Stomach (tissue), 9 donors: ENCODE measurements around the gene STON2. TPM values are rescaled to one million over a fixed set of nuclear protein-coding genes. Genes with fewer than 3 reads are reported as not detected.

Experiments used
- DNase-seq, 2 donors: peaks; one replicate each; pipeline versions ENCODE4 v3.0.0 to v3.0.0-alpha.2; 2013 to 2019
- H3K27ac ChIP-seq, 5 donors: fragments of 200-600 bp in 4 of 5; sonication (generic) in 4 of 5; one replicate each; pipeline ENCODE4 v1.5.1; 2013 to 2019; ENCODE audit warnings: mild to moderate bottlenecking in 1 of 5, moderate library complexity in 1 of 5
- H3K27me3 ChIP-seq, 3 donors: fragments of 200-600 bp; sonication (generic); one replicate each; pipeline ENCODE4 v1.5.1; 2017 to 2019; ENCODE audit warnings: mixed run types in 1 of 3
- H3K36me3 ChIP-seq, 4 donors: fragments of 200-600 bp; sonication (generic); 1 replicate in 3 of 4; 2 replicates in 1 of 4; pipeline ENCODE4 v1.5.1; 2016 to 2019
- H3K4me1 ChIP-seq, 4 donors: fragments of 200-600 bp; sonication (generic); one replicate each; pipeline ENCODE4 v1.5.1; 2016 to 2019
- H3K4me3 ChIP-seq, 4 donors: fragments of 200-600 bp; sonication (generic) in 3 of 4; one replicate each; pipeline ENCODE4 v1.5.1; 2016 to 2019; ENCODE audit warnings: mild to moderate bottlenecking in 1 of 4
- H3K9me3 ChIP-seq, 4 donors: fragments of 200-600 bp; sonication (generic); one replicate each; pipeline ENCODE4 v1.5.1; 2016 to 2019
- CTCF ChIP-seq, 7 experiments: fragments of 450-650 bp in 4 of 7; fragments of 200-600 bp in 3 of 7; sonication (generic) in 3 of 7; IDR thresholded peaks; one replicate each; pipeline ENCODE4 v1.5.1; 2016 to 2019; ENCODE audit warnings: antibody characterized with exemption in 7 of 7, control low read depth in 2 of 7, mild to moderate bottlenecking in 1 of 7
- EP300 ChIP-seq: sonication (generic); formaldehyde crosslinking; IDR thresholded peaks from one replicate; pipeline ENCODE4 v1.6.1; 2017; ENCODE audit warnings: antibody characterized with exemption
- POLR2A ChIP-seq, 4 donors: fragments of 450-650 bp; IDR thresholded peaks; one replicate each; pipeline ENCODE4 v1.6.1; 2016; ENCODE audit warnings: antibody characterized with exemption in 4 of 4, control low read depth in 2 of 4, mild to moderate bottlenecking in 1 of 4, moderate library complexity in 1 of 4
- POLR2AphosphoS5 ChIP-seq, 3 donors: sonication (generic); formaldehyde crosslinking; IDR thresholded peaks; one replicate each; pipeline ENCODE4 v1.6.1; 2016; ENCODE audit warnings: antibody characterized with exemption in 3 of 3
- WGBS, 5 donors: extraction: QIAGEN DNeasy Blood & Tissue Kit in 3 of 5; methylation state at CpG; one replicate each; pipeline versions ENCODE4 v1.1.5 to v1.1.7; 2013 to 2018; 5-methylcytosine and 5-hydroxymethylcytosine counted together
- intact Hi-C: fragments of 100-400 bp; cut with DNase I; formaldehyde crosslinking; loops from one replicate; pipeline ENCODE4 v1.15.1; 2023; ENCODE audit warnings: low total_unique reads
- polyA plus RNA-seq, 3 donors: library from polyadenylated mRNA; stranded (reverse); fragments of 200-250 nt; gene quantifications; one replicate each; pipeline ENCODE4 v1.2.3, GENCODE V29; 2013
- total RNA-seq, 5 donors: library from RNA; depleted of rRNA; stranded (reverse); fragments of >200 nt; gene quantifications; one replicate each; pipeline versions ENCODE4 v1.1.0 to v1.2.3, GENCODE V29; 2014 to 2016
- donor health status: healthy with polysubstance abuse.
- donor health status: Bipolar disorder and iron deficiency.
- donor health status: healthy.

The STON2 gene
- total and polyA plus RNA-seq, 8 donors, result 1.4 to 50.2 (median 8.3) TPM

DNA sequence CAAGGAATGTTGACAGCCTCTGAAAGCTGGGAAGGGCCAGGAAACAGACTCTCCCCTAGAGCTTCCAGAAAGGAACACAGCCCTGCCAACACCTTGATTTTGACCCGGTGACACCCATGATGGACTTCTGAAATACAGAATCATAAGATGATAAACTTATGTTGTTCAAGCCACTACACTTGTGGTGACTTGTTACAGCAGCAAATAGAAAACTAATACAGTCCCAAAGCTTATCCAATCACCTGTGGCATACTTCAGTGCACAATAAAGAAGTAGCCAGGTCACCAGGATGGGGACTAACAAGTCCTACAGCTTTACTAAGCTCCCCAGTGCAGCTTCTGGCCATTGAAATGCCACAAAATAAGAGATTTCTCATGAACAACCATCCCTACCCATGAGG lies 5.4 kb downstream of the STON2 start:
- H3K36me3 ChIP-seq, result peaks cover 0 to 10% (median 5%) of the 10 kb centered on the region in 4 donors
- H3K9me3 ChIP-seq, result peaks cover 0 to 6% (median 1%) of the 10 kb centered on the region in 4 donors
- H3K4me3 ChIP-seq, result no peak overlapping the region
- H3K27me3 ChIP-seq, result no peaks in the 10 kb centered on the region
- DNase-seq, result no peak
- H3K27ac ChIP-seq, result no peak overlapping the region
- H3K4me1 ChIP-seq, result no peaks in the 10 kb centered on the region
- TF ChIP-seq POLR2A (IDR thresholded peaks at IDR 0.05) (no peak), EP300 (no peak), POLR2AphosphoS5 (IDR thresholded peaks at IDR 0.05) (no peak), CTCF (IDR thresholded peaks at IDR 0.05) (no peak)
- intact Hi-C loops, result no loop called here
- WGBS, 5 donors, result 80 to 100% (median 98%) methylated on average over 1 of the region's 1 CpG

GRCh38 chr14:81392976-81393643 lies 7.0 kb downstream of the STON2 start:
- WGBS, 5 donors, result 76 to 89% (median 85%) methylated on average over 6 of the region's 6 CpGs
- H3K9me3 ChIP-seq, result peaks cover 0 to 6% (median 1%) of the 10 kb centered on the region in 4 donors

DNA sequence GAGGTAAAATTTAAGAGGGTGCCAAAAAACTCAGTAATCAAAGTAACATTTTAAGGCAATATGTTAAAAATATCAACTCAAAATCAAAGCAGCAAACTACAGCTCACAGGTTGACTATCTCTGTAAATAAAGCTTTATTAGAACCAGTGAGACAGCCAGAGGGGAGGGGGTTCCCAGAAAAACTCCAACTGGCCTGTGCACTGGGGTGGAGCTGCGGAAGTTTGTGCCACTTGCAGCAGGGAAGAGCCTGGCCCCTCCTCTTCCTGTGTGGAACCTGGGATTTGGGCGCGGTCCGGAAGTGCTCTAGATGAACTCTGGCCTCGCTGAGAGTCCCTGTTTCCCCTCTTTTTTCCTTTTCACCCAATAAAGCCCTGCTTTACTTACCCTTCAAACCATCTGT lies 8.1 kb downstream of the STON2 start:
- DNase-seq, result no peak
- no peaks in the 10 kb centered on the region for H3K4me1 ChIP-seq
- peaks cover 0 to 10% (median 5%) of the 10 kb centered on the region in 4 donors for H3K36me3 ChIP-seq
- H3K27ac ChIP-seq, result no peak overlapping the region
- H3K9me3 ChIP-seq, result peaks cover 0 to 6% (median 1%) of the 10 kb centered on the region in 4 donors
- intact Hi-C loops, result no loop called here
- 84 to 95% (median 89%) methylated on average over 5 of the region's 5 CpGs for WGBS, 5 donors
- H3K4me3 ChIP-seq, result no peak overlapping the region
- no peak for TF ChIP-seq EP300
- no peak for TF ChIP-seq CTCF (IDR thresholded peaks at IDR 0.05)
- no peak for TF ChIP-seq POLR2AphosphoS5 (IDR thresholded peaks at IDR 0.05)
- TF ChIP-seq POLR2A (IDR thresholded peaks at IDR 0.05), result no peak
- H3K27me3 ChIP-seq, result no peaks in the 10 kb centered on the region

More at GRCh38 chr14:81392976-81393643, 7.0 kb downstream of the STON2 start:
- Histone ChIP-seq H3K27ac (no peak overlapping the region), H3K4me1 (no peaks in the 10 kb centered on the region), H3K4me3 (no peak overlapping the region), H3K27me3 (no peaks in the 10 kb centered on the region), H3K36me3 (peaks cover 0 to 10% (median 5%) of the 10 kb centered on the region in 4 donors)
- intact Hi-C loops, result no loop called here
- no peak for DNase-seq
- TF ChIP-seq POLR2A (IDR thresholded peaks at IDR 0.05) (no peak), POLR2AphosphoS5 (IDR thresholded peaks at IDR 0.05) (no peak), EP300 (no peak), CTCF (IDR thresholded peaks at IDR 0.05) (no peak)

- TF ChIP-seq EP300 (no peak), POLR2AphosphoS5 (IDR thresholded peaks at IDR 0.05) (no peak), POLR2A (IDR thresholded peaks at IDR 0.05) (no peak), CTCF (IDR thresholded peaks at IDR 0.05) (no peak)
- peaks cover 0 to 6% (median 1%) of the 10 kb centered on the region in 4 donors for H3K9me3 ChIP-seq
- H3K36me3 ChIP-seq, result peaks cover 0 to 10% (median 4%) of the 10 kb centered on the region in 4 donors
- no peaks in the 10 kb centered on the region for H3K27me3 ChIP-seq
- H3K4me3 ChIP-seq, result no peak overlapping the region
- no peak overlapping the region for H3K27ac ChIP-seq
- 66 to 83% (median 77%) methylated on average over 3 of the region's 3 CpGs for WGBS, 5 donors
- H3K4me1 ChIP-seq, result no peaks in the 10 kb centered on the region
- no peak for DNase-seq
- intact Hi-C loops, result no loop called here
Measured at GRCh38 chr14:81390696-81391095, 9.4 kb downstream of the STON2 start.
